Panc1 (cell line): Measurements from ENCODE around the gene ENTHD1.

Experiments used
- CTCF ChIP-seq: fragments of 450-650 bp; IDR thresholded peaks from 2 replicates; pipeline ENCODE4 v1.5.1; 2017; ENCODE audit warnings: mild to moderate bottlenecking
- POLR2AphosphoS5 ChIP-seq: IDR thresholded peaks from 2 replicates; pipeline ENCODE4 v1.6.1; 2012; ENCODE audit warnings: mild to moderate bottlenecking, low read depth, low read length, moderate library complexity
- TF ChIP-seq, protein P1 (sequence below), 2 experiments: IDR thresholded peaks; 2 replicates each; pipeline ENCODE4 v1.6.1; 2011 to 2012; ENCODE audit warnings: low read depth in 2 of 2, control low read depth in 1 of 2, low read length in 1 of 2, mild to moderate bottlenecking in 1 of 2, moderate library complexity in 1 of 2; ENCODE audit not compliant: insufficient read depth in 1 of 2

DNA sequence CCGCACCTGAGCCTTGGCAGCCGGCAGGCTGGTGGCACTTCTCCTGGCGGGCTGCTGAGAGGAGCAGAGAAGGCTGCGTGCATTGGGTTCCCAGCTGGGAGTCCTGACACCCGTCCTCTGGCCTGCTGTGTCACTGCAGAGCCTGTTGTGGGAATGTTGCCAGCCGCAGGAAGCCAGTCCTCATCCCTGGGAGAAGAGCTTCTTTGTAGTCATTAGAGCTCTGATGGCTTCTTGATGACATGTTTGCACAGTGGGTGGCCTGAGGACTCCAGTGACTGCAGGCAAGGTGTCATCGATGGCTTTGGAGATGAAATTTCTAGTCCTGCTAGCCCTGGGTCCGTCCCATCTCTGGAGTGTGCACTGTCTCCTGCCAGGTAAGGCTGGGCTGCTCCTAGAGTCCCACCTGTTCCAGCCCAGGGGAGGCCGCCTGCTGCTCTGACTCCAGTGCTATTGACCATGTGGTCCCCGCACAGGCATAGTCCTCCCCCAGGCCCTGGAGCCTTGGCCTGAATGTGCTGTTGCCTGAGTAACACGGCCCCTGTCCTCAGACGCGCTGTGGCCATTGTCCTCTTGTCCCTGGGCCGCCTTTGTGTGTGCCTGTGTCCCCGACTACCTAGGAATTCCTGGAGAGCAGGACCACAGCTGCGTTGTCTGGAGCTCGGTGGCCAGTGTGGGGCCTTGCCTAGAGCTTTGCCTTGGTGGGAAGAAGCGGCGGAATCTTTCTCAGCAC is 193.8 kb downstream of the ENTHD1 start:
- TF ChIP-seq CTCF (no peak), POLR2AphosphoS5 (no peak)
- TF ChIP-seq, protein P1, sequence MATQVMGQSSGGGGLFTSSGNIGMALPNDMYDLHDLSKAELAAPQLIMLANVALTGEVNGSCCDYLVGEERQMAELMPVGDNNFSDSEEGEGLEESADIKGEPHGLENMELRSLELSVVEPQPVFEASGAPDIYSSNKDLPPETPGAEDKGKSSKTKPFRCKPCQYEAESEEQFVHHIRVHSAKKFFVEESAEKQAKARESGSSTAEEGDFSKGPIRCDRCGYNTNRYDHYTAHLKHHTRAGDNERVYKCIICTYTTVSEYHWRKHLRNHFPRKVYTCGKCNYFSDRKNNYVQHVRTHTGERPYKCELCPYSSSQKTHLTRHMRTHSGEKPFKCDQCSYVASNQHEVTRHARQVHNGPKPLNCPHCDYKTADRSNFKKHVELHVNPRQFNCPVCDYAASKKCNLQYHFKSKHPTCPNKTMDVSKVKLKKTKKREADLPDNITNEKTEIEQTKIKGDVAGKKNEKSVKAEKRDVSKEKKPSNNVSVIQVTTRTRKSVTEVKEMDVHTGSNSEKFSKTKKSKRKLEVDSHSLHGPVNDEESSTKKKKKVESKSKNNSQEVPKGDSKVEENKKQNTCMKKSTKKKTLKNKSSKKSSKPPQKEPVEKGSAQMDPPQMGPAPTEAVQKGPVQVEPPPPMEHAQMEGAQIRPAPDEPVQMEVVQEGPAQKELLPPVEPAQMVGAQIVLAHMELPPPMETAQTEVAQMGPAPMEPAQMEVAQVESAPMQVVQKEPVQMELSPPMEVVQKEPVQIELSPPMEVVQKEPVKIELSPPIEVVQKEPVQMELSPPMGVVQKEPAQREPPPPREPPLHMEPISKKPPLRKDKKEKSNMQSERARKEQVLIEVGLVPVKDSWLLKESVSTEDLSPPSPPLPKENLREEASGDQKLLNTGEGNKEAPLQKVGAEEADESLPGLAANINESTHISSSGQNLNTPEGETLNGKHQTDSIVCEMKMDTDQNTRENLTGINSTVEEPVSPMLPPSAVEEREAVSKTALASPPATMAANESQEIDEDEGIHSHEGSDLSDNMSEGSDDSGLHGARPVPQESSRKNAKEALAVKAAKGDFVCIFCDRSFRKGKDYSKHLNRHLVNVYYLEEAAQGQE (IDR thresholded peaks at IDR 0.05; ENCODE audit: insufficient read depth in 1 of 2, low read depth in 2 of 2, low read length in 1 of 2): no peak
